ENCODE data around the gene KCNH8.

KCNH8 gene

DNA sequence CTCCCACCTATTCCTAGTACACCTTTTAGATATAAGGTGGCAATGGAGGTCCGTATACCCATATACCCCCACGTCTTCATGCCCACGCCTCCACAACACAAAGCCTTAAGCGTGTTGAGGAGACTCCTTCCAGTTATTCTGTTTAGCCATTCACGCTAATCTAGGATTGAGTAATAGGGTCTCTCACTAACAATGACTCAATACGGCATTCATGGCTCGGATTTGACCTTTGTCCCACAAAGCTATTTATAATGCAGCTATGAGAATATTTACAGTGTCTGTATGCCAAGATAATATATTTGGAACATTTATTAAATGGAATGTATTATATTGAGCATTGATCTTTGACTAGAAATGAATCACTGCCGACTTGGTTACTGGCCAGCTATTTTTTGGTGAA lies 215.8 kb downstream of the KCNH8 start:
- no peak for DNase-seq (ENCODE audit: low read depth in 2 of 2)

DNA sequence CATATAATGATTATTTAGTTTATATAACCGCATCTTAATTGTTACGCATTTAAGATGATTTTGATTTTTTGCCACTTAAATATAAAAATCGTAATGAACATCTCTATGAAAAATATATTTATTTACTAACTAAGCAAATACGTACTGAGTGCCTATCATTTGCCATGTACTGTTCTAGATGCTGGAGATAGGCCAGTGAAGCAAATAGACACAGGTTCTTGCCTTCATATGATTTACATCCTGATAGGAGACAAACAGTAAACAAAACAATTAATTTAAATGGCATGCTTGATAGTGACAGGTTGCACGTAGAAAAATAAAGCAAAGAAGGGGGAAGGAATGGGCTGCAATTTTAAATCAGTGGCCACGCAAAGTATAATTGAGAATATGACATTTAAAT lies 217.2 kb downstream of the KCNH8 start:
- no peak for DNase-seq (ENCODE audit: low read depth in 2 of 2)

DNA sequence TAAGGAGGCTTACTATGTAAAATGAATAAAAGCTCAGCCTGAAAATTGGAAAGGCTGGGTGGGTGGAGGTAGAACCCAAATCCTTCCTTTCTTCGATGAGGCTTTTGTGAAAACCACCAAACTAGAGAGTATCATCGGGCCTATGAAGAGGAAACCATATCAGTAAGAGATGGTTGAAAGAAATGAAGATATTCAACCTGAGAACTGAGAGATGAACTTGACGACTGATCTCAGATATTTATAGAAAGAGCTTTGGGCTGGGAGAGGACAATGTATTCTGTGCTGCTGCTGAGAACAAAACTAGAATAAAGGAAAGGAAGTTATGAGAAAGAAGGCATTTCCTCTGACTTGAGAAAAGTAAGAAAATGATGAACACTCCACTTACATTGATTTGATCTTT lies 236.6 kb downstream of the KCNH8 start:
- no peak for DNase-seq (ENCODE audit: low read depth in 2 of 2)

DNA sequence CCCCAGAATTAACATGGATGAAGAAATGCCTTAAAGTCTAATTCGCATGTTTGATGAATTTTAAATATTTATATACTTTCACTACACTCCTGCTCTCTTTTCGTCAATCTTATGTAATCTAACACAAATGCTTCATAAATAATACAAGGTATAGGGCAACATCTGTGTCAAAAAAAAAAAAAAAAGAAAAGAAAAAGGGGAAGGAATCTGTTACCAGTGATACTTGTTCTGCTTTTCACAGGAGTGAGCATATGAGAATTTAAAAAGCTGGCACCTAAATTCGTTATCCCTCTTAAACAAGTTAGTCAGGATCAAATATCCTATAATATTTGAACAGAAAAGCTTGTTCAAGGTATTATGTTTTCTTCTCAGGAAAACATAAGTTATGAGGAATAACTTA lies 243.8 kb downstream of the KCNH8 start:
- DNase-seq (ENCODE audit: low read depth in 2 of 2) = no peak

DNA sequence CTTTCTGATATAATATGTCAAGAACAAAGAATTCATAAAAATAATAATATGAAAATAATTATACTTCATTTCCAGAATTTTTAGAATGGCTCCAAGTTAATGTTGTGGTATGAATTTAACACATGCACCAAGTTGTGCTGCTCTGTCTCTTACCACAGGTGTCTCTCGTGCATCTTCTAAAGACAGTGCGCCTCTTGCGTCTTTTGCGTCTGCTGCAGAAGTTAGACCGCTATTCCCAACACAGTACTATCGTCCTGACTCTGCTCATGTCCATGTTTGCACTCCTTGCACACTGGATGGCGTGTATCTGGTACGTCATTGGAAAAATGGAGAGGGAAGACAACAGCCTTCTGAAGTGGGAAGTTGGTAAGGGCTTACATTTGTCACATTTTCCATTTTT lies 246.6 kb downstream of the KCNH8 start:
- DNase-seq (ENCODE audit: low read depth in 2 of 2) = no peak

DNA sequence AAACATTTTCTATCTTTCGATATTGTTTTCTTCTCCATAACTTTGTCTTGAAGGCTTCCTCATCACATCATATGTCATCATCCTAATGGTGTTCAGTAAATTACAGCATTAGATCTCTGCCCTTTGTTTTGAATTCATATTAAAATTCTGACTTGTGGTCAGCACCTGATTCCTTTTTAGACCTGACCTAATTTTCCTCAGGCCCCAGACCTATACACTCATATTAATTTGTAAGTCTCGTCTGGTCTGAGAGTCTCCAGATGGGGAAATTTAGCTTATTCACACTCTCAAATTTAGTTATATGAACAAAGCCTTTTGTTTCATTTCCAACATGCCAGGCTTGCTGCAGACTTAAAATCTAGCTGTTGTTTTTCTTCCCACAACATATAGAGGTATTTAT lies 248.4 kb downstream of the KCNH8 start:
- no peak for DNase-seq (ENCODE audit: low read depth in 2 of 2)

DNA sequence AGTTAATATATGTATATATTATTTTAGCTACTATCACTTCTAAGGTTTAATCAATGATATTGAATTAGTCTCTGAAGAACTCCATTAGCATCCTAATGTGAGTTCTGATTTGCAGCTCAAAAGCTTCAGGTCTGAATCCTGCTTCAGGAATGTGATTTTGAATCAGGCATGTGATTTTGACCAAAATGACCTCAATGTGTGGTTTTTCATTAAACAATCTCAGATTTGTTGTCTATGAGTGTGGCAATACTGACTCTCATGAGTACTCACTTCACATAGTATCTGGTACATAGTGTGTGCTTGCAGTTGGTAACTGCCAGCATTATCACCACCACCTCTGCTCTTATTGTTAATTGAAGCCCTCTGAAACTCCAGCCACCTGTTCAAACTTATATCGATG lies 251.0 kb downstream of the KCNH8 start:
- DNase-seq (ENCODE audit: low read depth in 2 of 2) = no peak

DNA sequence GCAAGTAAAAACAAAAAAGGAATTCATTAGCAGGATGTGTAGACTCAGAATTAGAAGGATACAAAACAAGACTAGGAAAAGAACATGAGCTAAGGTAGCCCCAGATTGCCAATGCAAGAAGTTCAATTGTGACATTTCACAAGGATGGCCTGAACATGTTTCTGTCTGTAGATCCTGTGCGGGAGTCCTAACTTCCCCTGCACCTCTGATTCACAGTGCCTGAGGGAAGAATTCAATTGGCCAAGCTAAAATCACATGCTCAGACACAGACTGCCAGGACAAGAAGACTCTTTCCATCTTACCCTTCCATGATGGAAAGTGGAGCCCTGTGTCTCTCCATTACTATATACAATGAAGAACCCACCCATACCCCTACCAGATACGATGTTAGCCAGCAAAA lies 251.5 kb downstream of the KCNH8 start:
- DNase-seq (ENCODE audit: low read depth in 2 of 2) = no peak

DNA sequence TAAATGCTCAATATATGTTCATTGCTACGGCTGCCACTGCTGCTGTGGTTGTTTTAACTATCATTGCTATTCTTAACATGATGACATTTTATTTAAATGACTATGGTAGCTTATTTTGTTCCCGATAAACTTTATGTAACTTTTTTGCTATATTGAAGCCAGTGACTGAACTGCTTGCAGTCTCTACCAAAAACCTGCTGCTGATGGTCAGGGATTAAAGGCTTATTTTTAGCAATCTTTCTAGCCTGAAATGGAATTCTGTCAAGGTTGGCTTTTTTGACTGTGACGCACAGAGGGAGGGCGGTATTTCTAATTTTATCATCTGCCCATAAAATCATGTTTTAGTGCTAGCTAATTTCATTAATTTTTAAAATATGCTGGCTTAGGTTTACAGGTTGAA lies 271.8 kb downstream of the KCNH8 start:
- DNase-seq (ENCODE audit: low read depth in 2 of 2) = no peak

DNA sequence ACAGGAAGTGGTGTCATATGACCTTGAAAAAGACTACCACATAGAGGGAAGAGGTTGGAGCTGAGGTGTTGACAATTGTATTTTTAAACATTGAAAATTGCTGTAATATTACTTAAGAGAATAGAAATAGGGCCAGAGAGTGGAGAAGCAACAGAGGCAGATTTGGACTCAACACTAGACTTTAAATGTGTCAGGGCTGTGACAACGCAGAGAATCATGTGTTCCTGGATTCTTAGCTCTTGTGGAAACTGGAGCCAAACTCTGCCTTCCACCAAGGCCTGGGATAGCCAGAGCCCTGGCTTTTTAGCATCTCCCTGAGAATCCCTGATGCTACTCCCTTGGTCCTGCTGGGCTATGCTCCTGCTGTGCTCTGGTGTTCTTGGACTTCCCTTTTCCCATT lies 277.5 kb downstream of the KCNH8 start:
- DNase-seq (ENCODE audit: low read depth in 2 of 2) = no peak

DNA sequence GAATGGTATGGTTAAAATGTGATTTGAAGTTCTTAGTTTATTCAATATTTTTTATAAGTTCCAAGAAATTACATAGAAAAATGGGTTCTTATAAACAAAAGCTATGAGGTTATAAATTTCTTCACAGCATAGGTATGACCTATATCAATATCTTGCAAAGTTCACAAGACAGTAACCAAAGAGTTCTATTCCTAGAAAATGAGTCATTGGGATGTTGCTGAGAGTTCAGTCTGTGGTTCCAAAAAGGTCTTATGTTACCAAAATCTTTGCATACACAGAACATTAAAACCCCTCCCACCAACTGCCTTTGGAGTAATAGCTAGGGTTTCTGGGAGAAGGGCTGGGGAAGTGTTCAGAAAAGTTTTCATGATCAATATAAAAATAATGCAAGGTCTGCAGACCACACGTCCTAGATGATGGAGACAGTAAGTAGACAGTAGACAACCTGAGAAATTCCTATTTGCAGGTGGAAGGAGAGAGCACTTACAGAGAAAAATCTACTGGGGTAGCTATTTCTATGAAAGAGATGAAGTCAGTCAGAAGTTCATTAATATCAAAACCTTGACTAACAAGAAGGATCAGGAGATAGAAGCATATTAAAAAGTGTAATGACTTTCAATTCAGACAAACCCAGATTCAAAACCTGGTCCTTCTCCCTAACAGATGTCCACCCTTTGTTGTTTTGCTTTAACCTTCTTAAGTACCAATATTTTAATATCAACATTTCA lies 279.3 kb downstream of the KCNH8 start:
- DNase-seq (ENCODE audit: low read depth in 2 of 2) = no peak

DNA sequence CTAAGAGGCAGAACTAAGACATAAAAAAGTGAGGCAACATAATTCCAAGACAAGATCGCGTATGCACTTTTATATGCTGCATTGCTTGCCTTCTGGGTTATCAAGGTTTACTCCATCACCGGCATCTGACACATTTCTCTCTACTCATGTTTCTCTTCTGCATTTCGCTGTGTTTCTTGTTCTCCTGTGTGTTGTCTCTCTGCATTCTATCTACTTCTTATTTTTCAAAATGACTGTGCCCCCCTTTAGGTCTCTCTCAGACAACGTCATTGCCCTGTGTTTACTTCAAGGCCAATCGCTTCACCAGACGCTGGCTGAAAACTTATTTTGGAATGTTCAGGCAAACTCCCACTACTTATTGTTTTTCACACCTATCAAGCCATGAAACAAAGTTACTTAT lies 280.4 kb downstream of the KCNH8 start:
- DNase-seq (ENCODE audit: low read depth in 2 of 2) = no peak

DNA sequence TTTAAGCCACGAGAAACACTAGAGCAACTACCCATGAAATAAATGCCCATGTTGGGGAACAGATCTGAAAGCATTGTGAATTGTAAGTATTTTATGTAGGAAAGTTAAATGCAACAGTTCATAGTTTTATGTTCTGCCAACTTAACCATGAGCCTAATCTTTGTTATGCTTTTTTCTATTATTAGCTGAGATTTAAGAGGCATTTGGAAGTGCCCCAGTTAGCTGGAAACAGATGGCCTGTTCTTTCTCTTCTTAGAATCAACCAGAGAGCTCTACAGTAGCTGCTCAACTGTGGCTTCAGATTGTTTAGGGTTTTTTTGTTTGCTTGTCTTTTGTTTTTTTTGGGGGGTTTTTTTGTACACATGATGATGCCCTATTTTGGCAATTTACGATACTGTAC lies 284.4 kb downstream of the KCNH8 start:
- DNase-seq (ENCODE audit: low read depth in 2 of 2) = no peak

DNA sequence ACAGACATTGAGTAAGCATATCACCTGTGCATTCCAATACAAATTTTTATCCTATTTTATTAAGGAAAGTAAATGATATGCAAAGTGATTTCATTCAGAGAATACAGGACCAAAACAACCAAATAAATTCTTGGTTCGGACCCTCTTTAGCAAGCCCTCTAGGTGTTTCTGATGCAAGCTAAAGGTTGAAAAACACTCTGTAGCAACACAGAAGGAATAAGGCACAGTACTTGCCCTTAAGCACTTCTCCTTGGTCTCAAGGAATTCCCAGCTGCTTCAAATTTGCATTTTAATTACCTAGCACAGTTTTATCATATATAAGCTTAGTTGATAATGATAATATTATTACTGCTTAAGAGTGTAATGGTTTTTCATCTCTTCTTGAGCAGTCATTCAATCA lies 288.4 kb downstream of the KCNH8 start:
- DNase-seq (ENCODE audit: low read depth in 2 of 2) = no peak

DNA sequence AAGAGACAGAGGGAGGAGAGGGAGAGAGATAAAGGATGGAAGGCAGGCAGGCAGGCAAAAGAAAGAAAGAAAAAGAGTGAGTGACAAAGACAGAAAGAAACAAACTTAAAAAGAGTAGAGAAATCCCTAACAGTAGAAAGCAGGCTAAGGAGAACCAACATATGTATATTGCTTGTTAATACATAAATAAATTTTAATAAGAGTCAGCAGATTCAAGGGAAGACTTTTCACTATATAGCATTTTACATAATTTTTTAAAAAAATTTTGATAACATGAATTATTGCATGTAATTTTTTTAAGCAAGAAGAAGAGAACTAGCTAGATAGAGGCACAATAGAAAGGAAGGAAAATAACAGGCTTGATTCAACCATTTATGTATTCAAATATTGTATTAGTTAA lies 291.6 kb downstream of the KCNH8 start:
- no peak for DNase-seq (ENCODE audit: low read depth in 2 of 2)

DNA sequence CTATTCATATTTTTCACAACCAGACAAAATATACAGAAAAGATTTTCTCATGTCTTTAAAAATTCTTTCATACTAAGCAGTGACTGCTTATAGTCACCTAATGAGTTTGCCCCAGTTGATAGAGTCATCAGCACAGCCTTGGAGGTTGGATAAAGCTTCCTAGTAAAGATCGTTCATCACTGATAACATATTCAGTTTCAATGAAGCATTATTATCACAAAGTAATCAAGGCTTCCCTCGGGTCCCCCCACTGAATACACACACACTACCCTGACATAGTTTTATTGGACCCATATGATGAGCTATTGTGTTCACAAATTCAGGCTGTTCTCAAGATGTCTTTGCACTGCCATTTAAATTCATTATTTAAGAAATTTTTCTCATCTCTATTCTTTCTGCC lies 297.8 kb downstream of the KCNH8 start:
- DNase-seq (ENCODE audit: low read depth in 2 of 2) = no peak

DNA sequence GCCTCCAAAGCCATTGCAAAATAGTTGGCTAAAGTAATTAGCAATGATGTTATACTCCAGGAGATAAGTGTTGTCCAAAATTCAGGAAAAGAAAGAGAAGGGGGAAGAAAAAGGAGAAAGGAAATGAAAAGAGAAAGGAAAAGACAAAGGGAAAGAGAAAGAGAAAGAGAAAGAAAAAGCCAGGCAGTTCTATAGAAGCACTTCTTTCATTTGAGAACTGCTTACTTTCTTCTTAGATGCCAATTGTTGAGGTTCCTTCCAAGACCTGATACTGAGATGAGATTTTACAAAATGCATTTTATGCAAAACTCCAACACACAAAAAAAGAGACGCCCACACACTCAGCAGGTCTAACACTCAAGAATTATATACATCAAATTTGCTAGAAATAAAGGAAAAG lies 298.4 kb downstream of the KCNH8 start:
- DNase-seq (ENCODE audit: low read depth in 2 of 2) = no peak

DNA sequence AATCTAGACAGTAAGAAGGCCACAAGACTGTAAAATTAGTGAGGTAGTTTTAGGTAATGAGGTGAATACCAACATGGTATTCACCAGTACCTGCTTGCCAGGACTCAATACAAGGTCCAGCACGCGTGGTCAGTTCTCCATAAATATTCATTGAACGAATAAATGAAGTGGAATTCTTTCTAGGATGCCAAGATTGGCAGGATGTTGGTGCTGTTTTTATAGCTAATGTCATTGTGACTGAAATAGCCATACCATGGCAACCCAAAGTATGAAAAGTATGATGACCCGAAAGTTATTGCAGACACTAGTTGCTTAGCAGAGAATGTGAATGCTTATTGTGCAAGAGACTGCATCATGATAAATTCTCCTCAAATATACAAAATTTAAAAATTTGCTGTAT lies 307.2 kb downstream of the KCNH8 start:
- DNase-seq (ENCODE audit: low read depth in 2 of 2) = no peak

DNA sequence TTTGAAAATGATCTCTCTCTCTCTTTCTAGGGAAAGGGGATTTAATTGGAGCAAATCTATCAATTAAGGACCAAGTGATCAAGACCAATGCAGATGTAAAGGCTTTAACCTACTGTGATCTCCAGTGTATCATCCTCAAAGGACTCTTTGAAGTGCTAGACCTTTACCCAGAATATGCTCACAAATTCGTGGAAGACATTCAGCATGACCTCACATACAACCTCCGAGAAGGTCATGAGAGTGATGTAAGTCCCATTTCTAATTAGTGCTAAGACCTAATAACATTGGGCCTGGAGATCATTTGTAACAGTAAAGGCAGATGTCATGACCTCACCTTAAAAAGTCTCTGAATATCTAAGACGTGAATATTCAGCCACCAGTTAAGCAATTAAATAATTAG lies 308.4 kb downstream of the KCNH8 start:
- no peak for DNase-seq (ENCODE audit: low read depth in 2 of 2)

DNA sequence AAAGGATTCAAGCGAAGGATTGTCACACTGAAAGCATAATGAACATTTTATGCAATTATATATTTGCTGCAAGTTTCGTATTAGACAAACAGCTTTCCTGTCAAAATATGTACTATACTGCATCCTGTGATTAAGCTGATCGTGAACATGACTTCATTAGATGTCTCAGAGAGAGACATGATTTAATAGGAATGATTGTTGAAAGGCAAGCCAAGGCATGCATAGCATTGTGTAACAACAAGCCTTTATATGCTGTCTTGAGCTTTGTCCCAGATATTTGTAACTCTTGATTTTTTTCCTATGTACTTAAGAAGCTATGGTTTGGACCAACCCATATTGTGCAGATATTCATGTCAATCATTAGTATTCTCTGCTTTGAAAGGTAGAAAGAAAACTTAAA lies 309.1 kb downstream of the KCNH8 start:
- DNase-seq (ENCODE audit: low read depth in 2 of 2) = no peak

DNA sequence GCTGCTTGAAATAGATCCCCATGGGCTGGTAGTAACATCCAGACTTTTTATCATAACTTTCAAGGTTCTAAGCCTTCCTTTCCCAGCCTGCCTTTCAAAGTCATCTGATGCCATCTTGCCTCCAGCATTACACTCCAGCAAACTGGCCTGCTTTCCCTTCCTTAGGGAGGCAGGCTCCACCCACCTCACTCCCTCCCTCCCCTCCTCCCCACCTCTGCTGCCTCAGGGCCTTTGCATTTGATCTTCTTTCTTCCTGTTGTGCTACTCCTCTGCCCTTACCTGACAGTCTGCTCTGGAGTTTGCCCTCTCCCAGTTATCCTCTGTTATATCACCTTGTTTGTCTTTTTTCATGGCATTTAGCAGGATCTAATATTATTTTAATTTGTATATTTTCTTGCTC lies 319.5 kb downstream of the KCNH8 start:
- no peak for DNase-seq (ENCODE audit: low read depth in 2 of 2)

DNA sequence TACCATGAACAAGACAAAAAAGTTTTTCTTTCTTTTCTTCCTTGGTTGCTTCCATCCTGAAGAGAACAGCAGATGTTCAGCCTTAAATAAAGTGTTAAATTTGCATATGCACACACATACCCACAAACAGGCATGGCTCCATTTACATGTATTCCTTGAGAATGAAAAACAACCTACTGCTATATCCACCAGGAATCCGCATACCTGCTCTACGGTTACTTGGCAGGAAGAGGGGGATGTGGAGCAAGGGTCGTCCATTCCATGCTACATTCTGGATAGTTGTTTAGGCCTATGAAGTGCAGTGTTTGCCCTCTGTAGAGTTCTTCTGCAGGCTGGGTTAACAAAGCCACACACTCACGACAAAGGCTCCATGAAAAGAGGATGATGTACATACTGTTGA lies 322.8 kb downstream of the KCNH8 start:
- no peak for DNase-seq (ENCODE audit: low read depth in 2 of 2)

DNA sequence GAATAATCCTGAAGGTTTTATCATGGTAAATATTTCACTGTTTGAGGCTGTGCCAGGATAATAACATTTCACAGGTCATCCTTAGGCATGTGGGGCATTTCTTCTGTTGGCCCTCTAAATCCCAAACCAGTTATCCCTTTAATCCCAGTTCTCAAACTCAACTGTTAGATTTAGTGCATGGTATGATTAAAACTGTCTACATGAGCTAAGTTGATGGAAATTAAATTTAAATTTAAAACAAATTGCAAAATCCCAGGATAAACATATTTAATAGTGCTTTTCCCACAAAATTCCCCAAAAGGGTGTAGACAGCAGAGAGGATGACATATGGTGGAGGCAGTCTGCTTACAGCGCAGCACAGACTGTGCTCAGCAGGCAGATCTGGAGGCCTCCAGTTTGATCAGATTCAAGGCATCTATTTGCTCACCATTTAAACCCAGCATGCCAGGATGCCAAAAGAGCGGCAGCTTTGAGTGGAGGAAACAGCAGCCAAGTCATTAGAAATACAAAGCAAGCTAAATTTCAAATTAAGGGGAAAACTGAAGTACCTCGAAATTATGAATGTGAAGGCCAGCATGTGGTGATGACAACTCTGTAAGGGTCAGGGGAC lies 325.8 kb downstream of the KCNH8 start:
- no peak for DNase-seq (ENCODE audit: low read depth in 2 of 2)

DNA sequence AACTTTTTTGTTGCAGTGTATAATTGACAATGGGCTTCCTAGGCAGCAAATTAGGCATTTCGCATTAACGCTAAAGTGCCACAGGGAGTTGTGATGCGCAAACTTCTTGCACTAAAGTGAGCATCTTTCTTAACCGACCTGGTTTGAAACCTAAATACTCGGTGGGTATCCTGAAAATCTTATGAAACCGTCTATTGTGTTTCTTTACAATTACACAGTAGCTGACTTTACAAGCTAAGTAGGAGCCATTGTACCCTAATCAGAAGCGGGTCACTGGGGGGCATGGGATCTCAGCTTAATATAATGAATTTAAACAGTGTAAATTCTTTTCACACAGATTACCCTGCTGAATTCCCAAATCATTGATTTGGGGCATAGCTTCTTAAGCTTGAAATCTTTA lies 328.0 kb downstream of the KCNH8 start:
- DNase-seq (ENCODE audit: low read depth in 2 of 2) = no peak
